Suprapubic skin (tissue), 4 donors: ENCODE measurements around the gene ZMIZ2. TPM values are rescaled to one million over a fixed set of nuclear protein-coding genes. Genes with fewer than 3 reads are reported as not detected.

ENCODE experiments used
- DNase-seq, 2 donors: peaks; one replicate each; pipeline ENCODE4 v3.0.0-alpha.2; 2019; ENCODE audit warnings: low spot score in 2 of 2
- H3K27ac ChIP-seq: fragments of 200-600 bp; sonication (generic); one replicate; pipeline ENCODE4 v1.5.1; 2019
- H3K27me3 ChIP-seq: fragments of 200-600 bp; sonication (generic); one replicate; pipeline ENCODE4 v1.5.1; 2019
- H3K36me3 ChIP-seq: fragments of 200-600 bp; sonication (generic); one replicate; pipeline ENCODE4 v1.5.1; 2019
- H3K4me1 ChIP-seq: fragments of 200-600 bp; sonication (generic); one replicate; pipeline ENCODE4 v1.5.1; 2019
- H3K4me3 ChIP-seq: fragments of 200-600 bp; sonication (generic); one replicate; pipeline ENCODE4 v1.5.1; 2019; ENCODE audit warnings: mild to moderate bottlenecking
- H3K9me3 ChIP-seq: fragments of 200-600 bp; sonication (generic); one replicate; pipeline ENCODE4 v1.5.1; 2019
- CTCF ChIP-seq, 2 donors: fragments of 200-600 bp in 1 of 2; fragments of 450-650 bp in 1 of 2; sonication (generic) in 1 of 2; IDR thresholded peaks; one replicate each; pipeline ENCODE4 v1.5.1; 2016 to 2019; ENCODE audit warnings: antibody characterized with exemption in 2 of 2, mild to moderate bottlenecking in 1 of 2, moderate library complexity in 1 of 2
- EP300 ChIP-seq: sonication (generic); formaldehyde crosslinking; IDR thresholded peaks from one replicate; pipeline ENCODE4 v1.6.1; 2017; ENCODE audit warnings: antibody characterized with exemption
- POLR2A ChIP-seq, 2 donors: fragments of 450-650 bp; IDR thresholded peaks; one replicate each; pipeline ENCODE4 v1.6.1; 2017; ENCODE audit warnings: antibody characterized with exemption in 2 of 2, mild to moderate bottlenecking in 2 of 2, moderate library complexity in 2 of 2
- POLR2AphosphoS5 ChIP-seq, 3 donors: sonication (generic); formaldehyde crosslinking; IDR thresholded peaks; one replicate each; pipeline ENCODE4 v1.6.1; 2017; ENCODE audit warnings: antibody characterized with exemption in 3 of 3
- WGBS: methylation state at CpG from one replicate; pipeline ENCODE4 v1.1.5; 2018; 5-methylcytosine and 5-hydroxymethylcytosine counted together
- total RNA-seq, 4 donors: library from RNA; depleted of rRNA; stranded (reverse); fragments of >200 nt; gene quantifications; one replicate each; pipeline ENCODE4 v1.1.0, GENCODE V29; 2016

The ZMIZ2 gene
- total RNA-seq, 4 donors from 2014 or later, result 26.4 to 97.8 (median 38.4) TPM

- H3K27me3 ChIP-seq, result no peaks in the 10 kb centered on the region
- DNase-seq, result no peak
- H3K36me3 ChIP-seq, result peaks cover 36% of the 10 kb centered on the region
- no peak for TF ChIP-seq POLR2A (IDR thresholded peaks at IDR 0.05)
- TF ChIP-seq CTCF (IDR thresholded peaks at IDR 0.05), result no peak
- no peak for TF ChIP-seq EP300
- TF ChIP-seq POLR2AphosphoS5 (IDR thresholded peaks at IDR 0.05), result no peak
- no peak overlapping the region for H3K27ac ChIP-seq
- H3K4me1 ChIP-seq, result no peaks in the 10 kb centered on the region
- H3K4me3 ChIP-seq, result no peak overlapping the region
- H3K9me3 ChIP-seq, result no peaks in the 10 kb centered on the region
- WGBS, result 81% methylated on average over 10 of the region's 10 CpGs
Measured at GRCh38 chr7:44709945-44710596, 38.6 kb upstream of the ZMIZ2 start.

GRCh38 chr7:44711528-44711927, 37.1 kb upstream of the ZMIZ2 start:
- 64% methylated on average over 5 of the region's 5 CpGs for WGBS
- Histone ChIP-seq H3K9me3 (no peaks in the 10 kb centered on the region), H3K36me3 (peaks cover 30% of the 10 kb centered on the region), H3K4me1 (no peaks in the 10 kb centered on the region), H3K4me3 (no peak overlapping the region), H3K27me3 (no peaks in the 10 kb centered on the region), H3K27ac (no peak overlapping the region)
- DNase-seq, result no peak
- TF ChIP-seq POLR2A (IDR thresholded peaks at IDR 0.05) (no peak), POLR2AphosphoS5 (IDR thresholded peaks at IDR 0.05) (no peak), EP300 (no peak), CTCF (IDR thresholded peaks at IDR 0.05) (no peak)

GRCh38 chr7:44712012-44712411, 36.6 kb upstream of the ZMIZ2 start:
- Histone ChIP-seq H3K9me3 (no peaks in the 10 kb centered on the region), H3K4me1 (no peaks in the 10 kb centered on the region), H3K27ac (no peak overlapping the region), H3K4me3 (no peak overlapping the region), H3K36me3 (peaks cover 25% of the 10 kb centered on the region), H3K27me3 (no peaks in the 10 kb centered on the region)
- no peak for TF ChIP-seq CTCF (IDR thresholded peaks at IDR 0.05)
- TF ChIP-seq EP300, result no peak
- no peak for TF ChIP-seq POLR2AphosphoS5 (IDR thresholded peaks at IDR 0.05)
- TF ChIP-seq POLR2A (IDR thresholded peaks at IDR 0.05), result no peak
- DNase-seq, result no peak
- WGBS, result 39% methylated on average over 5 of the region's 5 CpGs

GRCh38 chr7:44713141-44713540, 35.5 kb upstream of the ZMIZ2 start:
- peaks cover 14% of the 10 kb centered on the region for H3K36me3 ChIP-seq
- no peaks in the 10 kb centered on the region for H3K27me3 ChIP-seq
- H3K4me3 ChIP-seq, result no peak overlapping the region
- 83% methylated on average over 2 of the region's 2 CpGs for WGBS
- DNase-seq, result no peak
- TF ChIP-seq CTCF (IDR thresholded peaks at IDR 0.05) (no peak), POLR2AphosphoS5 (IDR thresholded peaks at IDR 0.05) (no peak), POLR2A (IDR thresholded peaks at IDR 0.05) (no peak), EP300 (no peak)
- H3K9me3 ChIP-seq, result no peaks in the 10 kb centered on the region
- no peaks in the 10 kb centered on the region for H3K4me1 ChIP-seq
- H3K27ac ChIP-seq, result no peak overlapping the region

GRCh38 chr7:44713680-44714335, 34.8 kb upstream of the ZMIZ2 start:
- WGBS, result 63% methylated on average over 7 of the region's 7 CpGs
- Histone ChIP-seq H3K36me3 (peaks cover 7% of the 10 kb centered on the region), H3K27me3 (no peaks in the 10 kb centered on the region), H3K9me3 (no peaks in the 10 kb centered on the region), H3K4me3 (no peak overlapping the region), H3K27ac (no peak overlapping the region), H3K4me1 (no peaks in the 10 kb centered on the region)
- DNase-seq, result no peak
- TF ChIP-seq POLR2AphosphoS5 (IDR thresholded peaks at IDR 0.05), result no peak
- no peak for TF ChIP-seq EP300
- no peak for TF ChIP-seq POLR2A (IDR thresholded peaks at IDR 0.05)
- no peak for TF ChIP-seq CTCF (IDR thresholded peaks at IDR 0.05)
